ENCODE results near the gene PRKD3. TPM values are rescaled to one million over a fixed set of nuclear protein-coding genes. Genes with fewer than 3 reads are reported as not detected.

The PRKD3 gene
- 64.7 and 82.2 TPM in 2 replicates for total RNA-seq

DNA sequence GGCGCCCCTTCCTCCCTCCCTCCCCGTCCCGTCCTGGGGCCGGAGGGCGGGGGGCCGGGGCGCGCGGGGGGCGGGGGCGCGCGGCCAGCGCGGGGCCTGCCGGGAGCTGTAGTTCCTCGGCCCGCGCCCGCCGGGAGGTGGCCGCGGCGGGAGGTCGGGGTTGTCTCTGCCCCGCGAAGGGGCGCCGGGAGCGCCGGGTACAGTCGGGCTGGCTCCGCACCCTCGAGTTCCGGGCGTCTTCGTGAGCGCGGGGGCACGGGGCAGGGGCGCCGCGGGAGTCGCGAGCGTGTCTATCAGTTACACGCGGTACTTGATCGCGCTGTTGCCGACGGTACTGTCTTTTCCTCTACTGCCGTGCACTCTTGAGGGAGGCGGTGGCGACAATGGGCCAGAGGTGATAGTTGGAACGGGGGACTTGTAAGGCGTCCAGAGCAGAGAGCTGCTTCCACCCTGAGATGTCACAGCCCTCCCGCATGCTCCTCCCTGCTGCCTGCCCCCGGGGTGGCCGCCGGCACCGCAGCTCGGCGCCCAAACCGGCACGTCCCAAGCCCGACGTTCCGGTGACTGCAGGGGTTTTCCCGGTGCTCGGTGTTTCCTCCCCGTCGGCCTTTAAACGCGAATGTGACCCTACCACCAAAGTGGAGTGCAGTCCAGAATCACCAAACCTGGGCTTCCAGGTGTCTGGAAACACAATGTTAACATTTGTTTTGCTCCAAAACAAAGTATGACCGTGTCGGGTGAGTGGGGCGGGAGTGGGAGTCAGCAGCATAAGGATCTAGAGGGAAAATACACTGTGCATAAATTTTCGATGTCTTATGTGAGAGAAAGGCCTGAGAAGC, at the start of gene PRKD3:
Gene PRKD3, minus strand, starts transcription at position 48 of the 839 bp plus-strand sequence. CDS start 8,309 bp downstream, outside the sequence.

DNA sequence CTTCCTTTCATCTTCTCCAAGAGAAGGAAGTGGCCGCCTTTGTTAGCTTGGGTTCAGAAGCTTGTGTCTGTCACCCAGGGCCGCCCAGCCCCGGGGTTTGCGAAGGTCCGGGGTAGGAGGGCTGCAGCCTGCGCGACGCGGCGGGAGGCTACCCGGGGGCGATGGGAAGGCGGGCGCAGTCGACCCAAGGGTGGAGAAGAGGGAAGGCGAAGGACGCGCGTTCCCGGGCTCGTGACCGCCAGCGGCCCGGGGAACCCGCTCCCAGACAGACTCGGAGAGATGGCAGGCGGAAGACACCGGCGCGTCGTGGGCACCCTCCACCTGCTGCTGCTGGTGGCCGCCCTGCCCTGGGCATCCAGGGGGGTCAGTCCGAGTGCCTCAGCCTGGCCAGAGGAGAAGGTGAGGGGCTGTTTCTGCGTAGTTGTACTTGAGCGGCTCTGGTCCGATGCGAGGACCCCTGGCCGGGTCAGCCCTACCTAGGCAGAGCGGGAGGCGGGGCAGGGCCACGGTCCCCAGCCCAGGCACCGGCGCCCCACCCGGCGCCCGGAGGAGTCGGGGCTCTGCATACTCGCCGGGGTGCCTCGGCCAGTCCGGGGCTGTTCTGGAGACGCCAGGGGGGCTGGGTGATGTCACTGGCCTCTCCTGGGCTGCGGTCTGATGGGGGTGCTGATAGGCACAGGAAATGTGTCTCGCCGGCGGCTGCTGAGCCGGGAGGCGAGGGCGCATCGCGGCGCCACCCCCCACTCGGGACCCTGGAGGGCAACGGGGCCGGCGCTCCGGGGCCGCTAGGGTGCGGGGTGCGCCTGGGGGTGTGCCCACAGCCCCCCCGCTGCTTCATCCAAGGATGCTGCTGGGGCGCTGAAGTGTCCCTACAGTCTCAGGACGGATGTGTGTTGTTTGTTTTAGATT, 20.1 kb upstream of the PRKD3 start, which contains the start of gene QPCT:
Gene QPCT, plus strand, starts transcription at position 178 of the 909 bp plus-strand sequence. Its CDS starts 102 bp downstream, at position 280.

Small RNAs within 50 kb of the gene (small RNA-seq; reads per million reads assigned to genes)
- not detected for gene RNU6-939P

Other genes with a start within 250 kb of the PRKD3 start
- 28.4 and 33.3 TPM in 2 replicates for gene HEATR5B, start 240.5 kb downstream of the PRKD3 start, total RNA-seq
- 6.2 and 9.4 TPM in 2 replicates for gene GPATCH11, start 240.3 kb downstream of the PRKD3 start, total RNA-seq
- gene EIF2AK2, start 167.9 kb downstream of the PRKD3 start, total RNA-seq, result 24.5 and 37.8 TPM in 2 replicates
- not detected in 2 replicates for gene SULT6B1, start 136.2 kb downstream of the PRKD3 start, total RNA-seq
- gene CEBPZOS, start 128.3 kb downstream of the PRKD3 start, total RNA-seq, result 15.4 and 15.9 TPM in 2 replicates
- 32.7 and 44.8 TPM in 2 replicates for gene CEBPZ, start 93.2 kb downstream of the PRKD3 start, total RNA-seq
- 9.5 and 12.4 TPM in 2 replicates for gene NDUFAF7, start 93.2 kb downstream of the PRKD3 start, total RNA-seq
- gene QPCT, start 19.8 kb upstream of the PRKD3 start, total RNA-seq, result 7.5 and 18.8 TPM in 2 replicates